ENCODE data around the gene FMNL3. TPM values are rescaled to one million over a fixed set of nuclear protein-coding genes. Genes with fewer than 3 reads are reported as not detected.
"Not testable (repeated sequence)": the region's sequence is repeated elsewhere in the genome, so short reads cannot be mapped to it uniquely, and the experiment has no call there.

Gene FMNL3
- total RNA-seq, 4 donors from 2014 or later, result 9.6 to 14.6 (median 12.8) TPM

DNA sequence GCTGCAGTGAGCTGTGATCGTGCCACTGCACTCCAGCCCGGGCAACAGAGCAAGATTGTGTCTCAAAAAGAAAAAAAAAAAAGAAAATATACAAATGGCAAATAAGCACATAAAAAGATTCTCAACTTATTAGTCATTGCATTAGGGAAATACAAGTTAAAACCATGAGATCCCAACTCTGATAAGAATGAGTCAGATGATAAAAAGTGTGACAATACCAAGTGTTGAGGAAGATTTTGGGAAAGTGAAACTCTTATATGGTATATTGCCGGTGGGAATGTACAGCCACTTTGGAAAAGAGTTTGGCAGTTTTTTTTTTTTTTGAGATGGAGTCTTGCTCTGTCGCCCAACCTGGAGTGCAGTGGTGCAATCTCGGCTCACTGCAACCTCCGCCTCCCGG lies 91.5 kb downstream of the FMNL3 start:
- Histone ChIP-seq H3K27me3 (no peaks in the 10 kb centered on the region), H3K36me3 (no peaks in the 10 kb centered on the region), H3K4me3 (no peak overlapping the region), H3K27ac (replicated peaks in 1 of 4) (no peak overlapping the region), H3K9me3 (no peaks in the 10 kb centered on the region), H3K4me1 (no peaks in the 10 kb centered on the region)
- TF ChIP-seq POLR2A (IDR thresholded peaks at IDR 0.05; ENCODE audit: low read depth) (no peak), POLR2AphosphoS5 (IDR thresholded peaks at IDR 0.05) (no peak), EP300 (IDR thresholded peaks at IDR 0.05) (no peak)
- TF ChIP-seq, protein P1, sequence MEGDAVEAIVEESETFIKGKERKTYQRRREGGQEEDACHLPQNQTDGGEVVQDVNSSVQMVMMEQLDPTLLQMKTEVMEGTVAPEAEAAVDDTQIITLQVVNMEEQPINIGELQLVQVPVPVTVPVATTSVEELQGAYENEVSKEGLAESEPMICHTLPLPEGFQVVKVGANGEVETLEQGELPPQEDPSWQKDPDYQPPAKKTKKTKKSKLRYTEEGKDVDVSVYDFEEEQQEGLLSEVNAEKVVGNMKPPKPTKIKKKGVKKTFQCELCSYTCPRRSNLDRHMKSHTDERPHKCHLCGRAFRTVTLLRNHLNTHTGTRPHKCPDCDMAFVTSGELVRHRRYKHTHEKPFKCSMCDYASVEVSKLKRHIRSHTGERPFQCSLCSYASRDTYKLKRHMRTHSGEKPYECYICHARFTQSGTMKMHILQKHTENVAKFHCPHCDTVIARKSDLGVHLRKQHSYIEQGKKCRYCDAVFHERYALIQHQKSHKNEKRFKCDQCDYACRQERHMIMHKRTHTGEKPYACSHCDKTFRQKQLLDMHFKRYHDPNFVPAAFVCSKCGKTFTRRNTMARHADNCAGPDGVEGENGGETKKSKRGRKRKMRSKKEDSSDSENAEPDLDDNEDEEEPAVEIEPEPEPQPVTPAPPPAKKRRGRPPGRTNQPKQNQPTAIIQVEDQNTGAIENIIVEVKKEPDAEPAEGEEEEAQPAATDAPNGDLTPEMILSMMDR (IDR thresholded peaks at IDR 0.05), result no peak
- intact Hi-C loops (cut with DNase I), result no loop called here
- 91% methylated on average over 7 of the region's 7 CpGs for WGBS
- DNase-seq (ENCODE audit: extremely low spot score), result no peak

DNA sequence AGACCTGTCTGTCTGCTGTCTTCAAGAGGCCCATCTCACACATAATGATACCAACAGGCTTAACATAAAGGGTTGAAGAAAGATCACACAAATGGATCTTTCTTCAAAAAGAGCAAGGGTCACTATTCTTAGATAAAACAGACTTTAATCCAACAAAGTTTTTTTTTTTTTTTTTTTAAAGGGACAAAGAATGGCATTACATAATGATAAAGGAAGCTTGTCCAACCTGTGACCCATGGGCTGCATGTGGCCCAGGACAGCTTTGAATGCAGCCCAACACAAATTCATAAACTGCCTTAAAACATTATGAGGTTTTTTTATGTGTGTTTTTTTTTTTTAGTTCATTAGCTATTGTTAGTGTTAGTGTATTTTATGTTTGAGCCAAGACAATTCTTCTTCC lies 95.0 kb downstream of the FMNL3 start:
- Histone ChIP-seq H3K36me3 (no peaks in the 10 kb centered on the region), H3K4me3 (no peak overlapping the region), H3K27me3 (no peaks in the 10 kb centered on the region), H3K27ac (replicated peaks in 1 of 4) (no peak overlapping the region), H3K4me1 (no peaks in the 10 kb centered on the region), H3K9me3 (no peaks in the 10 kb centered on the region)
- intact Hi-C loops (cut with DNase I), result no loop called here
- DNase-seq (ENCODE audit: extremely low spot score), result no peak
- TF ChIP-seq POLR2A (IDR thresholded peaks at IDR 0.05; ENCODE audit: low read depth), result no peak
- no peak for TF ChIP-seq POLR2AphosphoS5 (IDR thresholded peaks at IDR 0.05)
- TF ChIP-seq, protein P1 (IDR thresholded peaks at IDR 0.05), result no peak
- TF ChIP-seq EP300 (IDR thresholded peaks at IDR 0.05), result no peak

DNA sequence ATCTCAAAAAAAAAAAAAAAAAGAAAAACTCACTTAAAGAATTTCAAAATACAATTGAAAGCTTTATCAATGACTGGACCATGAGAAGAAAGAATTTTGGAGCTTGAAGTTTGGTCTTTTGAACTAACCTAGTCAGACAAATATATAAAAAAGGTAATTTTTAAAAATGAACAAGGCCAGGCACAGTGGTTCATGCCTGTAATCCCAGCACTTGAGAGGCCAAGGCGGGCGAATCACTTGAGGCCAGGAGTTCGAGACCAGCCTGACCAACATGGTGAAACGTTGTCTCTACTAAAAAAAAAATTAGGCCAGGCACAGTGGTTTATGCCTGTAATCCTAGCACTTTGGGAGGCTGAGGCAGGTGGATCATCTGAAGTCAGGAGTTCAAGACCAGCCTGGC lies 96.4 kb downstream of the FMNL3 start:
- H3K36me3 ChIP-seq; DNase-seq (ENCODE audit: extremely low spot score); H3K4me1 ChIP-seq; H3K9me3 ChIP-seq; H3K27me3 ChIP-seq; H3K4me3 ChIP-seq; H3K27ac ChIP-seq (replicated peaks in 1 of 4); intact Hi-C loops (cut with DNase I): not testable (repeated sequence)
- WGBS, result 96% methylated on average over 4 of the region's 4 CpGs

DNA sequence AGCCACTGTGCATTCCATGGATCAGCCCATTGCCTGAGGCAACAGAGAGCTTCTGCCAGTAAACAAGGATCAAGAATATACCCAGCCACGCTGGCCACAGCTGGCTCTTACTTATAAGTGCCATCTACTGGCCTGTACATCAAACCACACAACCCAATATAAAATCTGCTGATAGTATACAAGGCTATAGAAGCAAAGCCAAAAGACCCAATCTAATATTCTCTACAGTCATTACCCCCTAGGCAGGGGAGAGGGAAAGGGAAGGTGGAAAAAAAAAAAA lies 97.4 kb downstream of the FMNL3 start:
- H3K4me1 ChIP-seq, result no peaks in the 10 kb centered on the region
- no peak overlapping the region for H3K4me3 ChIP-seq
- no peaks in the 10 kb centered on the region for H3K9me3 ChIP-seq
- DNase-seq (ENCODE audit: extremely low spot score), result no peak
- no peak overlapping the region for H3K27ac ChIP-seq (replicated peaks in 1 of 4)
- WGBS, result 92% methylated on average over 1 of the region's 1 CpG
- TF ChIP-seq EP300 (IDR thresholded peaks at IDR 0.05), result no peak
- TF ChIP-seq, protein P1 (IDR thresholded peaks at IDR 0.05), result no peak
- TF ChIP-seq POLR2AphosphoS5 (IDR thresholded peaks at IDR 0.05), result no peak
- TF ChIP-seq POLR2A (IDR thresholded peaks at IDR 0.05; ENCODE audit: low read depth), result no peak
- no peaks in the 10 kb centered on the region for H3K36me3 ChIP-seq
- H3K27me3 ChIP-seq, result no peaks in the 10 kb centered on the region
- intact Hi-C loops (cut with DNase I), result no loop called here

DNA sequence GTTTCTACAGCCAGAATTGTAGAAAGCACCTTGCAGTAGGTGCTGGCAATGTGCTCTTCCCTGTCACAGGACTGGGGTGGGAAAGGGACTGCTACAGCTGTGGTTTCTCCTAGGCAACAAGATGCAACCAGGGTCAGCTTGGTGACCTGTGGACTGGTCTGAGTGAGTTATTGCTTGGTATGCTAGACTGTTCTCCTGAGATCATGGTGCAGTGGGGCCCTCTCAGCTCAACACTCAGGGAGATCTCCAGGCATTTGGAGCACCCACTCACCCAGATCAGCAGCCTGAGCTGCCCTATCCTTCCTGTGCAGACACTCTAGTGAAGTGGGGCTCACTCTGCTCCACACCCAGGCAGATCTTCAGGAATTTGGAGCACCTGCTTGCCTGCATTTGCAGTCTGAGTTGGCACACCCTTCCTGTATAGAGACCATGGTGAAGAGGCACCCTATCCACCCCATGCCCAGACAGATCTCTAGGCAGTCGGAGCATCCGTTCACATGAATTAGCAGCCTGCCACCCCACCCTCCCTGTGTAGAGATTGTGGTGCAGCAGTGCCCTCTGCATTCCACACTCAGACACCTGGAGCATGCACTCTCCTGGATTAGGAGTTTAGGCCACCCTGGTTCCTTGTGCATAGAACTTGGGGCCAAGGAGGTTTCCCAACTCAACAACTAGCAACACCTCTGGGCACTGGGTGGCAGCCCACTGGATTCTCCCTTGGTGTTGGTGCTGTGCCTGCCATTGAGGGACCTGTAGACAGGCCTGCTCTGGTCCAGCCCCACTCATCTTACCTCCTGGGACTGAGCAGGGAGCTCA lies 97.9 kb downstream of the FMNL3 start:
- Histone ChIP-seq H3K27ac (replicated peaks in 1 of 4) (no peak overlapping the region), H3K4me3 (no peak overlapping the region), H3K9me3 (no peaks in the 10 kb centered on the region), H3K27me3 (no peaks in the 10 kb centered on the region), H3K4me1 (no peaks in the 10 kb centered on the region), H3K36me3 (no peaks in the 10 kb centered on the region)
- 100% methylated on average over 2 of the region's 2 CpGs for WGBS
- intact Hi-C loops (cut with DNase I), result no loop called here
- TF ChIP-seq POLR2A (IDR thresholded peaks at IDR 0.05; ENCODE audit: low read depth) (no peak), POLR2AphosphoS5 (IDR thresholded peaks at IDR 0.05) (no peak), EP300 (IDR thresholded peaks at IDR 0.05) (no peak)
- TF ChIP-seq, protein P1 (IDR thresholded peaks at IDR 0.05), result no peak
- no peak for DNase-seq (ENCODE audit: extremely low spot score)

DNA sequence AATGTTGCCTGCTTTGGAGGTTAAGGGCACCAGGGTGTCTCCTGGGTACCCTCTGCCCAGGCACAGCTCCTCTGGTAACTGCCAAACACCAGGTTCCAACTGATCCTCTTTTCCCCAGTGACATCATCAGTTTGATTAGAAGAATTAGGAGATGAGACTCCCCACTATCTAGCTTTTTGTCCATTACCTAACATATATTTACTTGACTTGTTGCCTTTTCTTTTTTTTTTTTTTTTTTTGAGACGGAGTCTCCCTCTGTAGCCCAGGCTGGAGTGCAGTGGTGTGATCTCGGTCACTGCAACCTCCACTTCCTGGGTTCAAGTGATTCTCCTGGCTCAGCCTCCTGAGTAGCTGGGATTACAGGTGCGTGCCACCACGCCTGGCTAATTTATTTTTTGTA lies 101.7 kb downstream of the FMNL3 start, which contains the start of gene FAM186B:
Gene FAM186B (minus strand): TSS at position 101 of the 400 bp plus-strand sequence. CDS start 162 bp downstream, outside the sequence.
- WGBS, result 99% methylated on average over 4 of the region's 4 CpGs
- H3K36me3 ChIP-seq; DNase-seq (ENCODE audit: extremely low spot score); H3K9me3 ChIP-seq; H3K4me3 ChIP-seq; H3K4me1 ChIP-seq; intact Hi-C loops (cut with DNase I); H3K27me3 ChIP-seq; H3K27ac ChIP-seq (replicated peaks in 1 of 4): not testable (repeated sequence)

Data from esophagus muscularis mucosa (tissue), 4 donors.